Fibroblast of lung (primary cell): ENCODE results near the gene MAP3K7.

Experiments used
- CTCF ChIP-seq, 2 donors: IDR thresholded peaks in 1 of 2; conservative IDR thresholded peaks in 1 of 2; 1 replicate in 1 of 2; 2 replicates in 1 of 2; pipeline ENCODE4 v1.5.1; 2011 to 2012; ENCODE audit warnings: low read length in 2 of 2, control low read depth in 1 of 2, inconsistent platforms in 1 of 2, low read depth in 1 of 2, mild to moderate bottlenecking in 1 of 2
- EZH2 ChIP-seq: IDR thresholded peaks from 2 replicates; pipeline ENCODE4 v1.5.1; 2012; ENCODE audit warnings: low read length, control low read depth, mild to moderate bottlenecking; ENCODE audit errors: missing control alignments

- TF ChIP-seq CTCF (conservative IDR thresholded peaks at IDR 0.05 in 1 of 2, IDR thresholded peaks at IDR 0.05 in 1 of 2; ENCODE audit: low read depth in 1 of 2, low read length in 2 of 2) (no peak), EZH2 (no peak)
These were observed 91.6 kb downstream of the MAP3K7 start for GRCh38 chr6:90495216-90495817.
